Lower leg skin (tissue), 4 donors: Measurements from ENCODE around the gene CD151. TPM values are rescaled to one million over a fixed set of nuclear protein-coding genes. Genes with fewer than 3 reads are reported as not detected.

Source experiments
- DNase-seq, 2 donors: peaks; one replicate each; pipeline ENCODE4 v3.0.0-alpha.2; 2019; ENCODE audit warnings: low spot score in 2 of 2
- H3K4me3 ChIP-seq: fragments of 200-600 bp; sonication (generic); 2 replicates; pipeline ENCODE4 v1.5.1; 2017; ENCODE audit warnings: mild to moderate bottlenecking, low read depth; ENCODE audit not compliant: poor library complexity, severe bottlenecking
- CTCF ChIP-seq, 3 donors: fragments of 450-650 bp; IDR thresholded peaks; one replicate each; pipeline ENCODE4 v1.5.1; 2016; ENCODE audit warnings: antibody characterized with exemption in 3 of 3, mild to moderate bottlenecking in 3 of 3, moderate library complexity in 2 of 3
- POLR2A ChIP-seq, 2 donors: fragments of 450-650 bp; IDR thresholded peaks; one replicate each; pipeline ENCODE4 v1.6.1; 2016 to 2017; ENCODE audit warnings: antibody characterized with exemption in 2 of 2, mild to moderate bottlenecking in 1 of 2, moderate library complexity in 1 of 2
- WGBS, 2 donors: methylation state at CpG; one replicate each; pipeline ENCODE4 v1.1.5; 2018; 5-methylcytosine and 5-hydroxymethylcytosine counted together
- intact Hi-C: fragments of 100-400 bp; cut with DNase I; formaldehyde crosslinking; loops from one replicate; pipeline ENCODE4 v1.15.0; 2023; ENCODE audit warnings: low total_unique reads
- total RNA-seq, 4 donors: library from RNA; depleted of rRNA; stranded (reverse); fragments of >200 nt; gene quantifications; one replicate each; pipeline ENCODE4 v1.1.0, GENCODE V29; 2016

The CD151 gene
- total RNA-seq, 4 donors from 2014 or later, result 124 to 186 (median 157) TPM

GRCh38 chr11:821512-822371, 11.0 kb upstream of the CD151 start:
- TF ChIP-seq CTCF (IDR thresholded peaks at IDR 0.05), result no peak
- no peak for TF ChIP-seq POLR2A (IDR thresholded peaks at IDR 0.05)
- WGBS, 2 donors, result 74 to 79% methylated on average over 22 of the region's 22 CpGs
- no peak overlapping the region for H3K4me3 ChIP-seq
- no peak for DNase-seq
- intact Hi-C loops, result no loop called here

- intact Hi-C loops, result no loop called here
- H3K4me3 ChIP-seq, result no peak overlapping the region
- no peak for DNase-seq
- 84 to 88% methylated on average over 48 to 53 of the region's 53 CpGs for WGBS, 2 donors
- TF ChIP-seq CTCF (IDR thresholded peaks at IDR 0.05) (no peak), POLR2A (IDR thresholded peaks at IDR 0.05) (no peak)
Measured at GRCh38 chr11:823441-824291, 9.1 kb upstream of the CD151 start.

- intact Hi-C loops, result no loop called here
- no peak for TF ChIP-seq POLR2A (IDR thresholded peaks at IDR 0.05)
- TF ChIP-seq CTCF (IDR thresholded peaks at IDR 0.05), result no peak
- DNase-seq, result no peak
- no peak overlapping the region for H3K4me3 ChIP-seq
- 81 to 84% methylated on average over 27 to 59 of the region's 59 CpGs for WGBS, 2 donors
Measured at GRCh38 chr11:824292-824880, 8.4 kb upstream of the CD151 start.

GRCh38 chr11:824942-825341, 7.8 kb upstream of the CD151 start:
- 72 to 89% methylated on average over 10 to 11 of the region's 11 CpGs for WGBS, 2 donors
- no peak for DNase-seq
- TF ChIP-seq POLR2A (IDR thresholded peaks at IDR 0.05), result no peak
- no peak for TF ChIP-seq CTCF (IDR thresholded peaks at IDR 0.05)
- H3K4me3 ChIP-seq, result no peak overlapping the region
- intact Hi-C loops, result no loop called here

GRCh38 chr11:825366-826226, 7.2 kb upstream of the CD151 start:
- intact Hi-C loops, result no loop called here
- TF ChIP-seq CTCF (IDR thresholded peaks at IDR 0.05) (no peak), POLR2A (IDR thresholded peaks at IDR 0.05) (no peak)
- 71 to 82% methylated on average over 12 of the region's 12 CpGs for WGBS, 2 donors
- DNase-seq, result no peak
- no peak overlapping the region for H3K4me3 ChIP-seq
